ENCODE measurements around the gene CLCN3.
"Not testable (repeated sequence)": the region's sequence is repeated elsewhere in the genome, so short reads cannot be mapped to it uniquely, and the experiment has no call there.

CLCN3 gene

GRCh38 chr4:169716677-169717076 lies 96.3 kb downstream of the CLCN3 start:
- DNase-seq = no peak

- DNase-seq = no peak
Measured at GRCh38 chr4:169720529-169720928, 100.2 kb downstream of the CLCN3 start.

DNA sequence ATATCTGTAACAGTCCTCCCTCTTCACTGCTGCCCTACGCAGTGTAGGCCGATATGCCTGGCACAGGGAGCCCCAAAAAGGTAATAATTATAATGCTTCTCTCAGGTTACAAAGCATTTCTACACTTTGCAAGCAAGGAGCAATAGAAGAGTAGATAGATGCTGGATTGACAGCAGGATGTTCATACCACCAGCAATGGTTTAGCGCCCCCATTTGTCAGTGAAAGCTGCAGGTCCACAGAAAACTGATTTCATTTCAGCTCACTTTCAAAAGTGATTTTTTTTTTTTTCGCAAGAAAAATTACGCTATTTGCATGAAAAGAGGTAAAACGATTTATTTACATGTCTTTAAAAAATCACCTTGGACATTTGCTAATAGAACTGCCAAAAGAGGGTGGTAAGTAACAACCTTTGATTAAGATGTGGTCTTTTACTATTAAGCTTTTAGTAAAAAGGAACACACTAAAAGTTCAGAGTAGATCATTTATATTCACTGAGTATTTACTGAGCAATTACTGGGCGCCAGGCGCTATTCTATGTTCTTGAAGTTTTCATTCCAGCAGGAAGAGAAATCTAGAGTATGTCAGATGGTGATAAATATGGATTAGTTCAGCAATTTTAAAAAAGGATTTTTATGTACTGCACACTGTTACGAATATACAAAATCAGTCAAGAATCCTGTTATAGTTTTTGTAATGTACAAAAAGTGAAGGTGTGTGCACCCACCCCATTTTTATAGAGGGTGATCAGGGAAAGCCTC lies 103.0 kb downstream of the CLCN3 start:
- DNase-seq = peak; percentile 0

DNA sequence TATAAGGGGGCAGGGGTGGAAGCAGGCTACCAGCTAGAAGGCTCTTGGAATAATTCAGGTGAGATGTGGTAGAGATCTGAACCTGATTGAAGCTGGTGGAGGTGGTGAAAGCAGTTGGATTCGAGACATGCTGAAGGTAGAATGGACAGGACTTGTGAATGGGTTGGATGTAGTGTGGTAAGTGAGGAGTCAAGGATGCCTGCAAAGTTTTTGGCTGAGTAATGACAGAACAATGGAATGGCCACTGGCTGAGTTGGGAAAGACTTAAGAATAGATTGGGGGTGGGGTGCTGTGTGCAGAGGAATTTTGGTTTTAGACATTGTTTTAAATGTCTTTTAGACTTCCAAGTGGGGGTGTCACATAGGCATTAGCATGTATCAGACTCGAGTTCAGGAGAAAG lies 103.9 kb downstream of the CLCN3 start:
- DNase-seq = no peak

- DNase-seq = no peak
Measured at GRCh38 chr4:169727616-169728015, 107.2 kb downstream of the CLCN3 start.

- no peak for DNase-seq
Measured at GRCh38 chr4:169730564-169730963, 110.2 kb downstream of the CLCN3 start.

- DNase-seq = not testable (repeated sequence)
Measured at GRCh38 chr4:169738604-169739003, 118.2 kb downstream of the CLCN3 start.

GRCh38 chr4:169741569-169741968 lies 121.2 kb downstream of the CLCN3 start:
- no peak for DNase-seq

GRCh38 chr4:169744601-169745000 lies 124.2 kb downstream of the CLCN3 start:
- no peak for DNase-seq

DNA sequence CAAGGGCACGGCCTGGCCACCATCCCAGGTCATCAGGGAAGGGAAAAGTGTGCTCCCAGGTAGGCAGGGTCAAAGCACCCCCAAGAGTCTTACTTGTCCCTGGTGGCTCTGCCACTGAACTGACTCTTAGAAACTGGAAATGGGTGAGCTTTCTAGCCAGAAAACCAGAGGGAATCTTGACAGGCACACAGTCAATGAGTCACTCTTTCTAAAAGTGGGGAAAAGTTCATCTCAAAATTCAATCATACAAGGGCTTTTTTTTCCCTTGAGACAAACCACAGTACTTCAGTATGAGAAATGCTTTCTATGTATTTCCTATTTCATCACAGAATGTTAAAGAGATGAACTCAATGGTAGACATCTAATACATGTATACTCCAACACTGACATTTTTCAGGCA lies 124.9 kb downstream of the CLCN3 start:
- no peak for DNase-seq

DNA sequence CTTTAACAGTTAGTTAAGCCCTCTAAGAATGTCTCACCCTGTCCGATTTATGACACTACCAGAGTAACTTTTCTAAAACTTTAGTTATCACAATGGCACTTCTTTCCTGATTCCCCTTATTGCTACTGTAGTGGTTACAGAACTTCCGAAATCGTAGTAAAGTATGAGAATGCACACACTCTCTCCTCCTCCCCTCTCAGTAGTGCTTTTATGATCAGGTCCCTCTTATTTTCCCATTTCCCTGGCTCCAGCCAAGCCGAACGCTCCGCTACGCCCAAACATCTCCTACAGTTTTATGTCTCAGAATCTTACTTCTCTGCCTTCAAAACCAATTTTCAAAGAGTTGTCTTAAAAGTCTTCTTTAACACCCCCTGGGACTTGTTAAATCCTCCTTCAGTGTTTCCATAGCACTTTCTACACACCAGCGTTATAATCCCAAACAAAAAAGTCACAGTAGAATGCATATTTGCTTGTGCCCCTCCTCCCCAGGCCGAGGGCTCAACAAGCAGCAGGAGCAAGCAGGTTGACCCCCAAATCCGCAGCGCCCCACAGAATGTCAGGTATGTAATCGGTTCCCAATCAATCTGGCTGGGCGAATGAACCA lies 136.7 kb downstream of the CLCN3 start:
- no peak for DNase-seq

DNA sequence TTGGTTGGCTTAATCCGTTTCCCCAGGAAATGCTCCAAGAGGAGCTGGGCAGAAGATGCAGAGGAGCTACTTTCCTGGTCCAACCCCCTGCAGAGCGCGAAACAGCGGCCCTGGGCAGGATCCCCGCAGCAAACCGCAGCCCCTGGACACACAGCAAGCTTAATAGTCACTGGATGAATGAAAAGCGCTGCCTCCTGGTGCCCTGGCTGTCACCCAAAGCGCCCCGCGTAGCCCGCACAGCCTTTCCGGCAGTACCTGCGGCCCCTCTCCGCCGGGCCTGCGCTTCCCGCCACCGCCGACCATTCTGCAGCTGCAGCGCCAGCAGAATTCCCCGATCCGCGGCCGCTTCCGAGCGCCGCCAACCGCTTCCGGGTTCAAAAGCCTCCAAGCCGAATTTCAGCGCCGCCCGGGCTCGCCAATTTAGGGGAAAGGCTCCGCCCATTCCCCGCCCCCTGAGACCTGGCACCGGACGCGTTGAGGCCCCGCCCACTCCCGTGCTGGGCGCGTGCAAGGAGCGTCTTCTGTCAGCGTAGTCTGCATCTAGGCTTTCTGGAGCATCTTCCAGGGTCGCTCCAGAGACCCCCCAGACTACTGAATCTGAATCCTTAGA lies 137.3 kb downstream of the CLCN3 start, which contains the start of gene HPF1:
Gene HPF1 (minus strand): TSS at position 370 of the 610 bp plus-strand sequence. CDS start 67 bp downstream, at position 303.
- DNase-seq = peak; percentile 90

DNA sequence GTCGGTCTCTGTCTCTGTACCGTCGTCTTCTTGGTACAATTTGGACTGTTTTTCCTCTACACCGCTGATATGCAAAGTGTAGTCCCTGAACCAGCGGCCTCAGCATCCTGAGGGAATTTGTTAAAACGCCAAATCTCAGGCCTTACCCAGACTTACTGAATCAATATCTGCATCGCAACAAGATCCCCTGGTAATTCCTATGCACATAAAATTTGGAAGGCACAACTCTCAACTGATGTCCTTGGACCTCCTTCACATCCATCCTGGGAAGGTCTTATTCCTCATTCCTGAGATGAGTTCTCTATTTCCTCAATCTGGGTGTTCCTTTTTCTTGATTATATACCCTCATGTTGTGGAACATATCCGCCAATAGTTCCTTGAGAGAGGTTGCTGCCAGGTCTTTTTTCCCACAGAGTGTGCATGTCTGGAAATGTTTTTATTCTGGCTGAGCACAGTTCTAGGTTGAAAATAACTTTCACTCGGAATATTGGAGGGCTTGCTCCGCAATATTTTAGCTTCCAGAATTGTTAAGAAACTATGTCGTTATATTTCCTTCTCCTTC lies 138.1 kb downstream of the CLCN3 start:
- no peak for DNase-seq

DNA sequence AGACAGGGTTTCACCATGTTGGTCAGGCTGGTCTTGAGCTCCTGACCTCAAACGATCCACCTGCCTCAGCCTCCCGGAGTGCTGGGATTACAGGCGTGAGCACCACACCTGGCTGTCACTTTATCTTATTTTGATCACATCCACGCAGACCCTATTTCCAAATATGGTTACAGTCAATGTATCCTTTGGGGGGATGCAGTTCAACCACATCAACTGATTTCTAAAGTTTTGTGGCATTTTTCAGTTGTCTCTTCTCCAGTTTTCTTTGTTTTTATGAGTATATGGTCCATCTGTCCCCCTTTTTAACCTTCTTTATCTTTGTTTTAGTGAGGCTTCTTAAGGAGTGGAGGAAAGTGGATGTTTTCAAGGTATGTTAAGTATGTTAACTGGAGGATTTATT lies 141.5 kb downstream of the CLCN3 start:
- no peak for DNase-seq

DNA sequence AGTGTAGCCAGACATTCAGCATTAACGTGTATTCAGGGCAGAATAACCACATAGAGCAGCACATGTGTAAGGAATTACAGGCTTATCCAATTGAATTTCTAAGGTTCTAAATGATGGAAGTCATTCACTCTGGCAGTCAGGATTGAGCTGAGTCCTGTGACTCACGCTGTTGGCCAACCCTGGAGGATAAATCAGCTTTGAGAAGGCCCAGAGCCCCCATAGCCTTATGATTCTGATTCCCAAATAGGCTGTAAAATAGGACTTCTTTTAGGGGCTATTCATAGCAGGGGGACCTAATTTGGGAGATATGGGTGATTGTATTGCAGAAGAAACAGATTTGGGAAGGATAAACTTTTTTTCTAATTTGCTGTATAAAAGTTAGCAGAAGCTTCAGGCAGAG lies 145.5 kb downstream of the CLCN3 start:
- DNase-seq = no peak

DNA sequence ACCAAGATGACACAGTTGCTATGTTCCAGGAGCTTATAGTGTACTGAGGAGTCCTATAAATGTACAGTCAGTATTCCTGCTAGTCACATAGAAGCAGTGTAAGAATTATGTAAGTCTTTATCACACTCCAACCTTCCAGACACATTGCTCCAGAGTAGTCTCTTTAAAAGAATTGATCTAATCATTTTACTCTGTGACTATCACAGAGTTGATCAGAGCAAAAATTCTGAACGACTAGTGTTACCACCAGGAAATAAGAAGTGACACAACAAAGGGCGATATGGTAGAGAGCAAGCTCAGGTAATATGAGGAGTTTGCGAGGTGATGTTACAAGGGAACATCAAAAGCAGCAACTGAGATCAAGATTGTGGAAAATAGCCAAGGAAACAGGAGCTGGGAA lies 146.4 kb downstream of the CLCN3 start:
- no peak for DNase-seq

GRCh38 chr4:169768385-169768784 lies 148.0 kb downstream of the CLCN3 start:
- no peak for DNase-seq

- DNase-seq = no peak
Measured at GRCh38 chr4:169770416-169770815, 150.0 kb downstream of the CLCN3 start.

DNA sequence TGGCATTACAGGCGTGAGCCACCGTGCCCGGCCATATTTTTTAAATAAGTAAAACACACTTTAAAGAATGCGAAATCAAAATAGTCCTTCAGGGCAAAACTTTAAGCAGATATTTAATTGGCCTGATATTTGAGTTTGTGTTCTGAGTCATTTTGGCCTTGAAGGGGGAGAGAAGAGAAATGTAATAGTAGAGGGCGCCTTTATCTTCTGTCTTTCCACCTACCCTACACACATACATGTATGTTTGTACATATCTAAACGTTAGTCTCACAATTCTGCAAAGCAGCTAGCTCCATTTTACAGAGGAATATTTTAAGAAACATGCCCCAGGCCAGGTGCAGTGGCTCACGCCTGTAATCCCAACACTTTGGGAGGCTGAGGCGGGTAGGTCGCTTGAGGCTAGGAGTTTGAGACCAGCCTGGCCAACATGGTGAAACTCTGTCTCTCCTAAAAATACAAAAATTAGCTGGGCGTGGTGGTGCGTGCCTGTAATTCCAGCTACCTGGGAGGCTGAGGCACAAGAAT lies 151.2 kb downstream of the CLCN3 start:
- not testable (repeated sequence) for DNase-seq

All from NCI-H146 (cell line).